CD8-positive, alpha-beta memory T cell (primary cell): ENCODE results near the gene OBSCN. TPM values are rescaled to one million over a fixed set of nuclear protein-coding genes. Genes with fewer than 3 reads are reported as not detected.
A peak's percentile ranks its signal among the peaks of the same experiment; 100 is the strongest.

Experiments used
- CTCF ChIA-PET: fragments of 350-600 bp; sonication (Branson Sonifier 250); formaldehyde crosslinking; loops from one replicate; lab custom pipeline; 2021; ENCODE audit warnings: antibody characterized with exemption; lab: Charles Lee
- POLR2A ChIA-PET: fragments of 350-600 bp; sonication (Branson Sonifier 250); formaldehyde crosslinking; loops from one replicate; lab custom pipeline; 2021; ENCODE audit warnings: antibody characterized with exemption; lab: Charles Lee
- DNase-seq, 5 donors: peaks; one replicate each; pipeline versions ENCODE4 v3.0.0 to v3.0.0-alpha.2; 2020 to 2022; ENCODE audit warnings: mixed read lengths in 1 of 5
- H3K27ac ChIP-seq: one replicate; pipeline ENCODE4 v1.7.0; 2013; ENCODE audit warnings: low read depth, mild to moderate bottlenecking, low read length, moderate library complexity
- H3K27me3 ChIP-seq: 2 replicates; pipeline ENCODE4 v1.7.0; 2013; ENCODE audit warnings: low read length, mild to moderate bottlenecking; ENCODE audit not compliant: insufficient read depth, poor library complexity, severe bottlenecking
- H3K36me3 ChIP-seq: 2 replicates; pipeline ENCODE4 v1.7.0; 2013; ENCODE audit warnings: mild to moderate bottlenecking, low read length, moderate library complexity; ENCODE audit not compliant: insufficient read depth
- H3K4me1 ChIP-seq: 2 replicates; pipeline ENCODE4 v1.7.0; 2013; ENCODE audit warnings: mild to moderate bottlenecking, low read length, moderate library complexity; ENCODE audit not compliant: insufficient read depth
- H3K4me3 ChIP-seq: 2 replicates; pipeline ENCODE4 v1.7.0; 2013; ENCODE audit warnings: mild to moderate bottlenecking, low read length
- H3K9me3 ChIP-seq: 2 replicates; pipeline ENCODE4 v1.7.0; 2013; ENCODE audit warnings: mild to moderate bottlenecking, low read length
- H3K27ac Mint-ChIP-seq, 8 donors: one replicate each; pipeline ENCODE4 v1.8.0; 2020 to 2021; ENCODE audit warnings: mixed read lengths in 8 of 8, mild to moderate bottlenecking in 6 of 8, inconsistent platforms in 3 of 8, moderate library complexity in 3 of 8
- H3K27me3 Mint-ChIP-seq, 2 donors: one replicate each; pipeline ENCODE4 v1.8.0; 2020 to 2021; ENCODE audit warnings: mixed read lengths in 2 of 2, mild to moderate bottlenecking in 1 of 2, moderate library complexity in 1 of 2
- H3K36me3 Mint-ChIP-seq, 3 donors: one replicate each; pipeline ENCODE4 v1.8.0; 2020 to 2021; ENCODE audit warnings: mixed read lengths in 3 of 3, inconsistent platforms in 1 of 3, mild to moderate bottlenecking in 1 of 3
- H3K4me1 Mint-ChIP-seq, 3 donors: one replicate each; pipeline ENCODE4 v1.8.0; 2020 to 2021; ENCODE audit warnings: mixed read lengths in 3 of 3, inconsistent platforms in 1 of 3, mild to moderate bottlenecking in 1 of 3
- H3K4me3 Mint-ChIP-seq, 7 donors: one replicate each; pipeline ENCODE4 v1.8.0; 2020 to 2021; ENCODE audit warnings: mixed read lengths in 7 of 7, mild to moderate bottlenecking in 6 of 7, moderate library complexity in 4 of 7, inconsistent platforms in 2 of 7
- H3K9me3 Mint-ChIP-seq, 5 donors: one replicate each; pipeline ENCODE4 v1.8.0; 2020 to 2022; ENCODE audit warnings: mixed read lengths in 5 of 5, mild to moderate bottlenecking in 3 of 5, moderate library complexity in 2 of 5, inconsistent platforms in 1 of 5
- polyA plus RNA-seq: library from polyadenylated mRNA; unstranded; fragments of 300-500 nt; fragmentation: Illumina TruSeq; gene quantifications from one replicate; pipeline ENCODE4 v1.2.3, GENCODE V29; 2021
- total RNA-seq, 2 experiments: library from RNA; stranded (reverse); gene quantifications; one replicate each; pipeline ENCODE4 v1.2.3, GENCODE V29; 2021

The OBSCN gene
- total and polyA plus RNA-seq, 3 experiments from 2014 or later: 3.0 to 13.6 (median 10.9) TPM

GRCh38 chr1:228198977-228199590 is 8.8 kb upstream of the OBSCN start:
- no peaks in the 10 kb centered on the region for H3K27me3 Mint-ChIP-seq
- ChIA-PET POLR2A (no interaction called here), CTCF (interaction anchor here (1.6 kb wide), 2 partner anchors 12 to 15 kb away, joined by 3 to 4 read pairs; no protein-coding TSS in a partner anchor)
- H3K36me3 Mint-ChIP-seq: peaks cover 10 to 24% (median 20%) of the 10 kb centered on the region in 3 donors
- H3K4me3 Mint-ChIP-seq: no peak overlapping the region
- no peak for DNase-seq
- Histone ChIP-seq H3K4me1 (no peaks in the 10 kb centered on the region), H3K9me3 (no peaks in the 10 kb centered on the region), H3K27ac (no peak overlapping the region), H3K36me3 (no peaks in the 10 kb centered on the region), H3K27me3 (no peaks in the 10 kb centered on the region), H3K4me3 (no peak overlapping the region)
- H3K27ac Mint-ChIP-seq: peak overlapping the region in 1 of 8 donors; percentile 39
- no peaks in the 10 kb centered on the region for H3K4me1 Mint-ChIP-seq
- H3K9me3 Mint-ChIP-seq: peaks cover 7 to 15% (median 13%) of the 10 kb centered on the region in 5 donors

DNA sequence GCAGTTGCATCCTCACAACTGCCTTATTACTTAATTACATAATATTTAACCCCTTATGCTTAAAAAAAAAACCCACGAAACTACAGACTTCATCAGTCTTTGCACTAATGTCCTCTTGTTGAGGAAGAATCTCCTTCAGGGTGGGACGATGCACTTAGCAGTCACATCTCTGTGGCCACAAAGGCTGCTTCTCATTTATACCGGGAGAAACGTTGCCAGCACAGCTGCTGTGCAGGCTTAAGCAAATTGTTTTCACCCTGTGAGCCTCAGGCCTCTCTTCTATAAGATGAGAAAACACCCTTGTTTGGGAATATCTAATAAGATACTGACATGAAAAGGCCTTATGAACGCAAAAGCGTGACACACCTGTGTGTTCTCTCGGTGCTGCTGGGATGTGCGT is 2.9 kb upstream of the OBSCN start:
- Histone ChIP-seq H3K9me3 (no peaks in the 10 kb centered on the region), H3K27ac (no peak overlapping the region), H3K4me1 (no peaks in the 10 kb centered on the region), H3K4me3 (no peak overlapping the region), H3K27me3 (peaks cover 7% of the 10 kb centered on the region), H3K36me3 (no peaks in the 10 kb centered on the region)
- Mint-ChIP-seq H3K27me3 (peaks cover 0 to 2% of the 10 kb centered on the region in 2 donors), H3K4me3 (no peak overlapping the region), H3K27ac (no peak overlapping the region), H3K4me1 (no peaks in the 10 kb centered on the region), H3K9me3 (no peaks in the 10 kb centered on the region), H3K36me3 (peaks cover 1 to 5% (median 3%) of the 10 kb centered on the region in 3 donors)
- DNase-seq: no peak
- ChIA-PET CTCF (no interaction called here), POLR2A (no interaction called here)

DNA sequence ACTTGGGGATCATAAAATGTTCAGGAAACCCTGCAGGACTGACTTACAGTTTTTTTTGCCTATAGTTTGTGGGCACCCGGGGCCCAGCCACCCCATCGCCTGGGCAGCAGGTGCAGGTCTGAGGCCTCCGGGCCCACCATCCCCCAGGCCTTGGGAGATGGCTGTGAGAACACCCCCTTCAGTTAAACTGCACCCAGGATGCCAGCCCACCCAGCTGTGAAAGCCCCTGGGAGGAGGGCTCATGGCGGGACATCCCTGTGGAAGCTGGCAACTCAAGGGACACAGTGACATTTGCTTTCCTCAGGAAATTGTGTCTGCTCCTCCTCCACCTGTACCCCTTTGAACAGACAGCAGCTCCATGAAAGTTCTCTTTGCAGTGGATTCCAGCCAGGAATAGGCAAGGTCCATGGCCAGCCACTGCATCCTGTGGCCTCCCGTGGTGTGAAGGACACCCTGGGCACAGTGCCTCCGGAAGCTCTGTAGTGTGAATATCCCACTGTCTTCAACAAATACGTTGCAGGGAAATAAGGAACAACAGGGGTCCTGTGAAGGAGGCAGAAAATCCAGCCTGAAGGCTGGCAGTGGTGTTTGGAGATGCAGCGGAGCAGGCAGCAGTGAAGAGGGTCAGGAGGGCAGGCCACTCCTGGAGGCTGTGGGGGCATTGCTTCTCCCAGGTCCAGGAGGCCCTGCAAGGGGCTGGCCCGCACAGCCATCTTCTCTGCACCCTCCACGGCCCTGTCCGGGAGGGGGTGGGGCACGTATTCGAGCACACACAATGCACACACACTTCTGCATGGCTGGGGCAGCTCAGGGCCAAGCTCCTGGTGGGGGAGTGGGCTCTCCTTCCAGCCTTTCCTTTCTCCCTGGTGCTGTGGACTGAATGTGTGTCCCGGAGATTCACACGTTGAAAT is 2.1 kb upstream of the OBSCN start:
- peaks cover 7% of the 10 kb centered on the region for H3K27me3 ChIP-seq
- no peak overlapping the region for H3K27ac ChIP-seq
- no peaks in the 10 kb centered on the region for H3K4me1 Mint-ChIP-seq
- no peak overlapping the region for H3K4me3 Mint-ChIP-seq
- POLR2A ChIA-PET: no interaction called here
- no peaks in the 10 kb centered on the region for H3K9me3 Mint-ChIP-seq
- no peaks in the 10 kb centered on the region for H3K4me1 ChIP-seq
- no peaks in the 10 kb centered on the region for H3K36me3 ChIP-seq
- peaks cover 0 to 5% (median 3%) of the 10 kb centered on the region in 3 donors for H3K36me3 Mint-ChIP-seq
- CTCF ChIA-PET: no interaction called here
- no peak for DNase-seq
- H3K4me3 ChIP-seq: no peak overlapping the region
- no peak overlapping the region for H3K27ac Mint-ChIP-seq
- no peaks in the 10 kb centered on the region for H3K9me3 ChIP-seq
- H3K27me3 Mint-ChIP-seq: peaks cover 0 to 2% of the 10 kb centered on the region in 2 donors

- no peaks in the 10 kb centered on the region for H3K36me3 ChIP-seq
- H3K27me3 ChIP-seq: peaks cover 7% of the 10 kb centered on the region
- H3K27ac Mint-ChIP-seq: no peak overlapping the region
- ChIA-PET POLR2A (no interaction called here), CTCF (no interaction called here)
- H3K9me3 ChIP-seq: no peaks in the 10 kb centered on the region
- no peak overlapping the region for H3K27ac ChIP-seq
- peaks cover 0 to 3% (median 3%) of the 10 kb centered on the region in 3 donors for H3K4me1 Mint-ChIP-seq
- H3K27me3 Mint-ChIP-seq: peaks cover 0 to 5% of the 10 kb centered on the region in 2 donors
- no peaks in the 10 kb centered on the region for H3K9me3 Mint-ChIP-seq
- no peaks in the 10 kb centered on the region for H3K36me3 Mint-ChIP-seq
- no peak overlapping the region for H3K4me3 Mint-ChIP-seq
- H3K4me3 ChIP-seq: no peak overlapping the region
- no peaks in the 10 kb centered on the region for H3K4me1 ChIP-seq
- no peak for DNase-seq
Observed at GRCh38 chr1:228206582-228207351, 1.1 kb upstream of the OBSCN start.

DNA sequence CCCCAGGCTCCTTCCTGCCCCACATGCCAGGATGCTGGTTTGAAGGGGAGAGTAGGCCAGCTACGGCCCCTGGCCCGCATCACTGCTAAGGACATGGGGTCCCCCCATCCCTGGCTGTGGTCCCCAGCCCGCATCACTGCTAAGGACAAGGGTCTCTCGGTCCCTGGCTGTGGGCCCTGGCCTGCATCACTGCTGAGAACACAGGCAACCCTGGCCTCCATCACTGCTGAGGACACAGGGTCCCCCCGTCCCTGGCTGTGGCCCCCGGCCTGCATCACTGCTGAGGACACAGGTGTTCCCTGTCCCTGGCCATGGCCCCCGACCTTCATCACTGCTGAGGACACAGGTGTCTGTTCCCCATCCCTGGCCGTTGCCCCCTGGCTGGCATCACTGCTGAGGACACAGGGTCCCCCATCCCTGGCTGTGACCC is 448 bp upstream of the OBSCN start:
- H3K27me3 Mint-ChIP-seq: peaks cover 0 to 5% of the 10 kb centered on the region in 2 donors
- Histone ChIP-seq H3K36me3 (no peaks in the 10 kb centered on the region), H3K9me3 (no peaks in the 10 kb centered on the region), H3K27ac (no peak overlapping the region), H3K27me3 (peaks cover 7% of the 10 kb centered on the region), H3K4me3 (no peak overlapping the region), H3K4me1 (no peaks in the 10 kb centered on the region)
- ChIA-PET POLR2A (no interaction called here), CTCF (no interaction called here)
- no peak for DNase-seq
- no peak overlapping the region for H3K27ac Mint-ChIP-seq
- H3K9me3 Mint-ChIP-seq: no peaks in the 10 kb centered on the region
- peaks cover 0 to 3% (median 3%) of the 10 kb centered on the region in 3 donors for H3K4me1 Mint-ChIP-seq
- no peaks in the 10 kb centered on the region for H3K36me3 Mint-ChIP-seq
- no peak overlapping the region for H3K4me3 Mint-ChIP-seq

DNA sequence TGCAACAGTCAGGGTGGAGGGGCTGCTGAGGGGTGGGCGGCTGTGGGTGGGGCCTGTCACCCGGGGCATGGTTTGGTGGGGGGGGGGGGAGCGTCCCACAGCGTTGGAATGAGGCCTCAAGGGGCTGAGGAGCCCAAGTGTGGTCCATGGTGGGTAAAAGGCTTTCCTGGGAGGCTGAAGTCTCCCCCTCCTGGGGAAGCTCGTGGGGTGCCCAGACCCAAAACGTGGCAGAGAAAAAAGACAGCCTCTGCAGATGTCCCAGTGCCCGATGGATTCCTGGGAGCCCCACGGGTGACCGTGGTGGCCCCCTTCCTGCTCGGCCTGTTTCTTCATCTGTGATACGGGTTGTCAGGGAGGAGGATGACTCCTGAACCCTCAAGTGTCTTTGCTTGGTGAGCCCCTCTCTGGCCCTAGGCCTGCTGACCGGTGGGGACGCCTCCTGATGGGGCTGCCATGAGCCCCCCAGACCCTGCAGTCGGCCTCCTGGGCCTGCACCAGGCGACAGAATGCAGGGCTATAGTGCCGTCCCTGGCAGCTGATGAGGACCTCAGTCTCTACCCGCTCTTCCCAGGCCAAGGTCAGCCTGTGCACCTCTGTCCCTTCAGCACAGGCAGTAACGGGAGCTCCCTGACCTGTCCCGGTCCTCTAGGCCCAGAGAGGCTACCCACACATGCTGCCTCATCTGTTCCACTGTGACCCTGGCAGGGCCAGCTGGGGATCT is 1.1 kb downstream of the OBSCN start:
- ChIA-PET CTCF (no interaction called here), POLR2A (no interaction called here)
- no peak for DNase-seq
- Histone ChIP-seq H3K4me1 (no peaks in the 10 kb centered on the region), H3K9me3 (no peaks in the 10 kb centered on the region), H3K4me3 (no peak overlapping the region), H3K36me3 (no peaks in the 10 kb centered on the region), H3K27me3 (peaks cover 7% of the 10 kb centered on the region), H3K27ac (no peak overlapping the region)
- Mint-ChIP-seq H3K9me3 (no peaks in the 10 kb centered on the region), H3K36me3 (peaks cover 0 to 2% (median 0%) of the 10 kb centered on the region in 3 donors), H3K4me1 (peaks cover 0 to 6% (median 5%) of the 10 kb centered on the region in 3 donors), H3K27me3 (peaks cover 0 to 5% of the 10 kb centered on the region in 2 donors), H3K4me3 (no peak overlapping the region), H3K27ac (no peak overlapping the region)

DNA sequence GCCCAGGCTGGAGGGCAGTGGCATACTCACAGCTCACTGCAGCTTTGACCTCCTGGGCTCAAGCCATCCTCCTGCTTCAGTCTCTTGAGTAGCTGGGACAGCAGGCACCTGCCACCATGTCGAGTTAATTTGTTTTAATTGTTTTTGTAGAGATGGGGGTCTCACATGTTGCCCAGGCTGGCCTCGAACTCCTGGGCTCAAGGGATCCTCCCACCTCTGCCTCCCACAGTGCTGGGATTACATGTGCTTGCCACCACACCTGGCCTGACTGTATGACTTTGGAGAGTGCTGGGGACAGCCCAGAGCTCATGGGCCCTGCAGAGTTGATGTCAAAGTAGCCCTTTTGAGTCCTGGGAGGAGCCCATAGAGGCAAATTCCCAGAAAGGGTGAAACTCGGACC is 1.8 kb downstream of the OBSCN start:
- Histone ChIP-seq H3K27ac (no peak overlapping the region), H3K36me3 (no peaks in the 10 kb centered on the region), H3K4me3 (no peak overlapping the region), H3K4me1 (no peaks in the 10 kb centered on the region), H3K27me3 (peaks cover 7% of the 10 kb centered on the region), H3K9me3 (no peaks in the 10 kb centered on the region)
- Mint-ChIP-seq H3K36me3 (peaks cover 0 to 2% (median 0%) of the 10 kb centered on the region in 3 donors), H3K4me1 (peaks cover 0 to 11% (median 5%) of the 10 kb centered on the region in 3 donors), H3K27me3 (peaks cover 0 to 5% of the 10 kb centered on the region in 2 donors), H3K9me3 (no peaks in the 10 kb centered on the region), H3K4me3 (no peak overlapping the region), H3K27ac (peak overlapping the region in 2 of 8 donors; percentile 20 to 38)
- ChIA-PET POLR2A (no interaction called here), CTCF (no interaction called here)
- no peak for DNase-seq
